Measurements from ENCODE around the gene LSM6. TPM values are rescaled to one million over a fixed set of nuclear protein-coding genes. Genes with fewer than 3 reads are reported as not detected.

The LSM6 gene
- total and polyA plus RNA-seq, 2 experiments from 2014 or later, result 70.4 to 238 TPM

DNA sequence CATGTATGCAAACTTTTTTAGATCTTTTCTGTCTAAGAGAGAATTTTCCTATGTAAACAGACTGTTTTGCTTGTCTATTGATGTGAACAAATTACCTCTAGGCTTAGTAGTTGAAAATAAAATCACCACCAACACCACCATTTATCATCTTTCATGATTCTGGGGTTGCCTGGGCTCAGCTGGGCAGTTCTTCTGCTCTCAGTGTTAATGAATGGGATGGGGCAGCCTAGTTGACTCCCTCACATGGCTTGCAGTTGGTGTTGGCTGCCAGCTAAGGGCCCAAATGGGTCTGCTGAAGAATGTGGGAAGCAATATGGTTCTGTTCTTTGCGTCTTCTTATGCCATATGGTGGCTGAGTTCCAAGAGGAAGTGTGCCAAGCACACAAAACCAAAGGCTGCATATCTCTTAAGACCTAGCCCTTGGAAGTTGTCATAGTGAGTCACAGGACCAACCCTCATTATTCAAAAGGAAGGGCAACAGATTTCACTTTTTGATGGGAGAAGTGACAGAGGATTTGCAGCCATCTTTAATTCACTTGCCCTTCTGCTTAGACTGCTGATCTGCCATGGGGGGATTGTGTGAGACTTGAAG, 56.7 kb downstream of the LSM6 start:
- Mint-ChIP-seq H3K36me3 (ENCODE audit: low read depth) (no peaks in the 10 kb centered on the region), H3K9me3 (peaks cover 2% of the 10 kb centered on the region; the same call in 1 of the 3 replicates), H3K27ac (no peak overlapping the region), H3K27me3 (ENCODE audit: insufficient read depth, low read depth, poor library complexity) (no peaks in the 10 kb centered on the region), H3K4me3 (no peak overlapping the region), H3K4me1 (peaks cover 6% of the 10 kb centered on the region; the same call in 2 of the 3 replicates)
- no peaks in the 10 kb centered on the region for H3F3A ChIP-seq (replicated peaks; ENCODE audit: low read depth)
- no peaks in the 10 kb centered on the region for H3K27me3 ChIP-seq (ENCODE audit: insufficient read depth)
- H2AFZ ChIP-seq, result no peak overlapping the region
- H3K9me2 ChIP-seq (ENCODE audit: insufficient read depth), result peaks cover 5% of the 10 kb centered on the region; the same call in 1 of the 2 replicates
- TF ChIP-seq ZNF331 (CRISPR knock-in tag; IDR thresholded peaks at IDR 0.05; ENCODE audit: low read depth) (peak; percentile 59), ZNF114 (CRISPR knock-in tag; IDR thresholded peaks at IDR 0.05) (no peak), EZH2 (IDR thresholded peaks at IDR 0.05; ENCODE audit: low read depth, unreplicated experiment) (no peak), ETS1 (IDR thresholded peaks at IDR 0.05) (no peak), CTCF (conservative IDR thresholded peaks at IDR 0.05; ENCODE audit: low read depth in 2 of 2) (no peak)
- TF ChIP-seq, protein P1, sequence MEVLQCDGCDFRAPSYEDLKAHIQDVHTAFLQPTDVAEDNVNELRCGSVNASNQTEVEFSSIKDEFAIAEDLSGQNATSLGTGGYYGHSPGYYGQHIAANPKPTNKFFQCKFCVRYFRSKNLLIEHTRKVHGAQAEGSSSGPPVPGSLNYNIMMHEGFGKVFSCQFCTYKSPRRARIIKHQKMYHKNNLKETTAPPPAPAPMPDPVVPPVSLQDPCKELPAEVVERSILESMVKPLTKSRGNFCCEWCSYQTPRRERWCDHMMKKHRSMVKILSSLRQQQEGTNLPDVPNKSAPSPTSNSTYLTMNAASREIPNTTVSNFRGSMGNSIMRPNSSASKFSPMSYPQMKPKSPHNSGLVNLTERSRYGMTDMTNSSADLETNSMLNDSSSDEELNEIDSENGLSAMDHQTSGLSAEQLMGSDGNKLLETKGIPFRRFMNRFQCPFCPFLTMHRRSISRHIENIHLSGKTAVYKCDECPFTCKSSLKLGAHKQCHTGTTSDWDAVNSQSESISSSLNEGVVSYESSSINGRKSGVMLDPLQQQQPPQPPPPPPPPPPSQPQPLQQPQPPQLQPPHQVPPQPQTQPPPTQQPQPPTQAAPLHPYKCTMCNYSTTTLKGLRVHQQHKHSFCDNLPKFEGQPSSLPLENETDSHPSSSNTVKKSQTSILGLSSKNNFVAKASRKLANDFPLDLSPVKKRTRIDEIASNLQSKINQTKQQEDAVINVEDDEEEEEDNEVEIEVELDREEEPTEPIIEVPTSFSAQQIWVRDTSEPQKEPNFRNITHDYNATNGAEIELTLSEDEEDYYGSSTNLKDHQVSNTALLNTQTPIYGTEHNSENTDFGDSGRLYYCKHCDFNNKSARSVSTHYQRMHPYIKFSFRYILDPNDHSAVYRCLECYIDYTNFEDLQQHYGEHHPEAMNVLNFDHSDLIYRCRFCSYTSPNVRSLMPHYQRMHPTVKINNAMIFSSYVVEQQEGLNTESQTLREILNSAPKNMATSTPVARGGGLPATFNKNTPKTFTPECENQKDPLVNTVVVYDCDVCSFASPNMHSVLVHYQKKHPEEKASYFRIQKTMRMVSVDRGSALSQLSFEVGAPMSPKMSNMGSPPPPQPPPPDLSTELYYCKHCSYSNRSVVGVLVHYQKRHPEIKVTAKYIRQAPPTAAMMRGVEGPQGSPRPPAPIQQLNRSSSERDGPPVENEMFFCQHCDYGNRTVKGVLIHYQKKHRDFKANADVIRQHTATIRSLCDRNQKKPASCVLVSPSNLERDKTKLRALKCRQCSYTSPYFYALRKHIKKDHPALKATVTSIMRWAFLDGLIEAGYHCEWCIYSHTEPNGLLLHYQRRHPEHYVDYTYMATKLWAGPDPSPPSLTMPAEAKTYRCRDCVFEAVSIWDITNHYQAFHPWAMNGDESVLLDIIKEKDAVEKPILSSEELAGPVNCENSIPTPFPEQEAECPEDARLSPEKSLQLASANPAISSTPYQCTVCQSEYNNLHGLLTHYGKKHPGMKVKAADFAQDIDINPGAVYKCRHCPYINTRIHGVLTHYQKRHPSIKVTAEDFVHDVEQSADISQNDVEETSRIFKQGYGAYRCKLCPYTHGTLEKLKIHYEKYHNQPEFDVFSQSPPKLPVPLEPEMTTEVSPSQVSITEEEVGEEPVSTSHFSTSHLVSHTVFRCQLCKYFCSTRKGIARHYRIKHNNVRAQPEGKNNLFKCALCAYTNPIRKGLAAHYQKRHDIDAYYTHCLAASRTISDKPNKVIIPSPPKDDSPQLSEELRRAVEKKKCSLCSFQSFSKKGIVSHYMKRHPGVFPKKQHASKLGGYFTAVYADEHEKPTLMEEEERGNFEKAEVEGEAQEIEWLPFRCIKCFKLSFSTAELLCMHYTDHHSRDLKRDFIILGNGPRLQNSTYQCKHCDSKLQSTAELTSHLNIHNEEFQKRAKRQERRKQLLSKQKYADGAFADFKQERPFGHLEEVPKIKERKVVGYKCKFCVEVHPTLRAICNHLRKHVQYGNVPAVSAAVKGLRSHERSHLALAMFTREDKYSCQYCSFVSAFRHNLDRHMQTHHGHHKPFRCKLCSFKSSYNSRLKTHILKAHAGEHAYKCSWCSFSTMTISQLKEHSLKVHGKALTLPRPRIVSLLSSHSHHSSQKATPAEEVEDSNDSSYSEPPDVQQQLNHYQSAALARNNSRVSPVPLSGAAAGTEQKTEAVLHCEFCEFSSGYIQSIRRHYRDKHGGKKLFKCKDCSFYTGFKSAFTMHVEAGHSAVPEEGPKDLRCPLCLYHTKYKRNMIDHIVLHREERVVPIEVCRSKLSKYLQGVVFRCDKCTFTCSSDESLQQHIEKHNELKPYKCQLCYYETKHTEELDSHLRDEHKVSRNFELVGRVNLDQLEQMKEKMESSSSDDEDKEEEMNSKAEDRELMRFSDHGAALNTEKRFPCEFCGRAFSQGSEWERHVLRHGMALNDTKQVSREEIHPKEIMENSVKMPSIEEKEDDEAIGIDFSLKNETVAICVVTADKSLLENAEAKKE (CRISPR knock-in tag; IDR thresholded peaks at IDR 0.05), result no peak
- no peak for DNase-seq (ENCODE audit: low spot score)
- no peak overlapping the region for H3K27ac ChIP-seq (ENCODE audit: low read depth)
- no peak overlapping the region for H3K4me2 ChIP-seq
- no peaks in the 10 kb centered on the region for H3K36me3 ChIP-seq (ENCODE audit: insufficient read depth)
- no peaks in the 10 kb centered on the region for H4K20me1 ChIP-seq (replicated peaks; ENCODE audit: insufficient read depth)
- no peak overlapping the region for H3K4me3 ChIP-seq
- no peaks in the 10 kb centered on the region for H3K79me2 ChIP-seq (replicated peaks; ENCODE audit: insufficient read depth)
- H3K4me1 ChIP-seq (ENCODE audit: insufficient read depth), result peaks cover 6% of the 10 kb centered on the region
- ATAC-seq, result no peak

Data from GM23338 (cell line).